HUDEP-2 (cell line): Measurements from ENCODE around the gene ALOX5.

ENCODE experiments used
- DNase-seq, 76 experiments: peaks; one replicate each; lab custom pipeline; 2025; ENCODE audit not compliant: unreplicated experiment in 76 of 76; lab: John Stamatoyannopoulos, UW

ALOX5 gene

GRCh38 chr10:45440511-45441062 lies 66.6 kb downstream of the ALOX5 start:
- DNase-seq = no peak

GRCh38 chr10:45441239-45442190 lies 67.5 kb downstream of the ALOX5 start:
- DNase-seq = no peak

GRCh38 chr10:45442251-45442650 lies 68.2 kb downstream of the ALOX5 start:
- DNase-seq = no peak

- DNase-seq = no peak
These were observed 68.6 kb downstream of the ALOX5 start for GRCh38 chr10:45442662-45443061.

GRCh38 chr10:45443101-45444009 lies 69.3 kb downstream of the ALOX5 start:
- no peak for DNase-seq

- DNase-seq = no peak
These were observed 70.0 kb downstream of the ALOX5 start for GRCh38 chr10:45444022-45444421.

- DNase-seq = no peak
These were observed 71.2 kb downstream of the ALOX5 start for GRCh38 chr10:45444976-45445898.

GRCh38 chr10:45446858-45447257 lies 72.8 kb downstream of the ALOX5 start:
- DNase-seq = no peak

- DNase-seq = no peak
These were observed 73.4 kb downstream of the ALOX5 start for GRCh38 chr10:45447416-45447815.

GRCh38 chr10:45450866-45451265 lies 76.8 kb downstream of the ALOX5 start:
- DNase-seq = no peak

GRCh38 chr10:45451407-45451806 lies 77.4 kb downstream of the ALOX5 start:
- no peak for DNase-seq

GRCh38 chr10:45452268-45452667 lies 78.3 kb downstream of the ALOX5 start:
- DNase-seq = no peak

GRCh38 chr10:45452743-45453452 lies 78.9 kb downstream of the ALOX5 start:
- no peak for DNase-seq

- DNase-seq = no peak
These were observed 79.7 kb downstream of the ALOX5 start for GRCh38 chr10:45453639-45454255.

GRCh38 chr10:45454262-45454661 lies 80.2 kb downstream of the ALOX5 start:
- no peak for DNase-seq

GRCh38 chr10:45454859-45455258 lies 80.8 kb downstream of the ALOX5 start:
- no peak for DNase-seq

GRCh38 chr10:45456233-45456632 lies 82.2 kb downstream of the ALOX5 start:
- DNase-seq = no peak

- no peak for DNase-seq
These were observed 82.8 kb downstream of the ALOX5 start for GRCh38 chr10:45456822-45457221.

GRCh38 chr10:45457487-45457886 lies 83.5 kb downstream of the ALOX5 start:
- DNase-seq = no peak
